ENCODE results near the gene TMEM247. TPM values are rescaled to one million over a fixed set of nuclear protein-coding genes. Genes with fewer than 3 reads are reported as not detected.

TMEM247 gene
- total RNA-seq, 2 donors from 2014 or later: not detected

GRCh38 chr2:46490521-46491141 lies 11.3 kb downstream of the TMEM247 start:
- peak; percentile 52 for DNase-seq
- no peaks in the 10 kb centered on the region for H3K9me3 ChIP-seq (ENCODE audit: control insufficient read depth, low read length)
- Mint-ChIP-seq H3K36me3 (ENCODE audit: low read depth) (no peaks in the 10 kb centered on the region), H3K4me1 (peaks cover 15% of the 10 kb centered on the region), H3K27me3 (ENCODE audit: insufficient read depth) (peaks cover 5% of the 10 kb centered on the region), H3K27ac (no peak overlapping the region), H3K4me3 (no peak overlapping the region), H3K9me3 (no peaks in the 10 kb centered on the region)
- WGBS, 2 experiments (ENCODE audit: insufficient coverage in 1 of 2, insufficient read length in 1 of 2): 85 to 100% methylated on average over 3 to 6 of the region's 6 CpGs
- no peak overlapping the region for H3K9ac ChIP-seq (ENCODE audit: extremely low read depth, low read length, poor library complexity, severe bottlenecking)
- TF ChIP-seq, protein P1, sequence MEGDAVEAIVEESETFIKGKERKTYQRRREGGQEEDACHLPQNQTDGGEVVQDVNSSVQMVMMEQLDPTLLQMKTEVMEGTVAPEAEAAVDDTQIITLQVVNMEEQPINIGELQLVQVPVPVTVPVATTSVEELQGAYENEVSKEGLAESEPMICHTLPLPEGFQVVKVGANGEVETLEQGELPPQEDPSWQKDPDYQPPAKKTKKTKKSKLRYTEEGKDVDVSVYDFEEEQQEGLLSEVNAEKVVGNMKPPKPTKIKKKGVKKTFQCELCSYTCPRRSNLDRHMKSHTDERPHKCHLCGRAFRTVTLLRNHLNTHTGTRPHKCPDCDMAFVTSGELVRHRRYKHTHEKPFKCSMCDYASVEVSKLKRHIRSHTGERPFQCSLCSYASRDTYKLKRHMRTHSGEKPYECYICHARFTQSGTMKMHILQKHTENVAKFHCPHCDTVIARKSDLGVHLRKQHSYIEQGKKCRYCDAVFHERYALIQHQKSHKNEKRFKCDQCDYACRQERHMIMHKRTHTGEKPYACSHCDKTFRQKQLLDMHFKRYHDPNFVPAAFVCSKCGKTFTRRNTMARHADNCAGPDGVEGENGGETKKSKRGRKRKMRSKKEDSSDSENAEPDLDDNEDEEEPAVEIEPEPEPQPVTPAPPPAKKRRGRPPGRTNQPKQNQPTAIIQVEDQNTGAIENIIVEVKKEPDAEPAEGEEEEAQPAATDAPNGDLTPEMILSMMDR (conservative IDR thresholded peaks at IDR 0.05): no peak
- no peak overlapping the region for H3K4me3 ChIP-seq (ENCODE audit: low read length)
- H3K27ac ChIP-seq (ENCODE audit: low read depth, low read length): no peak overlapping the region
- peaks cover 3% of the 10 kb centered on the region for H3K4me1 ChIP-seq (ENCODE audit: control insufficient read depth, insufficient read depth, low read length)
- H3K27me3 ChIP-seq (ENCODE audit: control insufficient read depth, insufficient read depth, low read length, poor library complexity, severe bottlenecking): peaks cover 3% of the 10 kb centered on the region
- H3K36me3 ChIP-seq (ENCODE audit: control insufficient read depth, insufficient read depth, low read length): no peaks in the 10 kb centered on the region

DNA sequence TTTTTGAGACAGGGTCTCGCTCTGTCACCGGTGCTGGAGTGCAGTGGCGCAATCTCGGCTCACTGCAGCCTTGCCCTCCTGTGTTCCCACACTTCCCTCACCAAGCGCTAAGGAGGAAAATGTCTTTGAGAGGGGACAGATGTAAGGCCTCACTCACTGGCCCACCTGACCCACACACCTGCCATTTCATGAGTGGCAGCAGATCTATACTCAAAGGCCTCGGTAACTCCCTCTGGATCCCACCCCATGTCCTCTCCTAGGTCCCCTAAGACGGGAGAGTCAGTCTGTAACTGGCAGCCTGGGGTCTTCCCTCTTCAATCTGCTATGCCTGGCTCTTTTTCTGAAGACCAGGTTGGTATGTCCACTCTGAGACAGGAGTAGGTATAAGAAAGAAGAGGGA lies 12.9 kb downstream of the TMEM247 start:
- Histone ChIP-seq H3K9ac (ENCODE audit: extremely low read depth, low read length, poor library complexity, severe bottlenecking) (no peak overlapping the region), H3K27me3 (ENCODE audit: control insufficient read depth, insufficient read depth, low read length, poor library complexity, severe bottlenecking) (peaks cover 15% of the 10 kb centered on the region), H3K27ac (ENCODE audit: low read depth, low read length) (no peak overlapping the region), H3K36me3 (ENCODE audit: control insufficient read depth, insufficient read depth, low read length) (no peaks in the 10 kb centered on the region), H3K4me3 (ENCODE audit: low read length) (no peak overlapping the region), H3K4me1 (ENCODE audit: control insufficient read depth, insufficient read depth, low read length) (peaks cover 3% of the 10 kb centered on the region), H3K9me3 (ENCODE audit: control insufficient read depth, low read length) (no peaks in the 10 kb centered on the region)
- 94 to 98% methylated on average over 3 to 7 of the region's 7 CpGs for WGBS, 2 experiments (ENCODE audit: insufficient coverage in 1 of 2, insufficient read length in 1 of 2)
- DNase-seq: no peak
- no peaks in the 10 kb centered on the region for H3K9me3 Mint-ChIP-seq
- H3K4me3 Mint-ChIP-seq: no peak overlapping the region
- no peak overlapping the region for H3K27ac Mint-ChIP-seq
- no peaks in the 10 kb centered on the region for H3K36me3 Mint-ChIP-seq (ENCODE audit: low read depth)
- peaks cover 15% of the 10 kb centered on the region for H3K4me1 Mint-ChIP-seq
- TF ChIP-seq, protein P1 (conservative IDR thresholded peaks at IDR 0.05): no peak
- H3K27me3 Mint-ChIP-seq (ENCODE audit: insufficient read depth): peaks cover 13% of the 10 kb centered on the region

DNA sequence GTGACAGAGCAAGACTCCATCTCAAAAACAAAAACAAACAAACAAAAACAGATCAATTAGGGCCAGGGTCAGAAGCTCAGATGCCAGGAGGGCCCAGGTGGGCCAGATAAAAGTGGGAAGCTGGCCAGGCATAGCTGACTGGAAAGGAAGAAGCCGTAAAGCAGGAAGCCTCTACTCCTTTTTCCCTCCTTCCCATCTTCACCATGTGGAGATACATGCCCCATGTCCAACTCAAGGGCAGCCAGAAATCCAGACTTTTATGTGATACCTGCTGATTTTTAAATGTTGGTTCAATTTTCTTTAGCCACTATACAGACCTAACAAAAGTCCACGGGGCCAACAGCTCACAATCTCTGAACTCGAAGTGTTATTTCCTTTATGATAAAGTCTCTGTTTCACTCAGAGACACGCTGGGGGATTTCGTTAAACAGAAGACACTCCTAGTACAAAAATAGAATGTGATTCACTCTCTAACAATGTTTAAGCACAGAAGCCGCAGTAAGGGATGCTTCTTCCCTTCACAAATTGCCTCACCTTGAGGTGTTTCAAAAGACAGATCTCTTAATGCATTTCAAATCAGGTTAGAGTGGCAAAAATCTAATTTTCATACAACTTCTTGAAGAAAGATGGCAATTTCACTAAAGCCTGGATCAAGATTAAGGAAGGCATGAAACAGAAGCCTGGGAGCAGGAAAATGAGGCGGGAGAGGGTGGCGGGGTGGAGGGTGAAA lies 14.0 kb downstream of the TMEM247 start:
- TF ChIP-seq, protein P1 (conservative IDR thresholded peaks at IDR 0.05): no peak
- Histone ChIP-seq H3K27me3 (ENCODE audit: control insufficient read depth, insufficient read depth, low read length, poor library complexity, severe bottlenecking) (peaks cover 26% of the 10 kb centered on the region), H3K27ac (ENCODE audit: low read depth, low read length) (no peak overlapping the region), H3K36me3 (ENCODE audit: control insufficient read depth, insufficient read depth, low read length) (no peaks in the 10 kb centered on the region), H3K4me1 (ENCODE audit: control insufficient read depth, insufficient read depth, low read length) (peaks cover 3% of the 10 kb centered on the region), H3K9ac (ENCODE audit: extremely low read depth, low read length, poor library complexity, severe bottlenecking) (no peak overlapping the region), H3K9me3 (ENCODE audit: control insufficient read depth, low read length) (no peaks in the 10 kb centered on the region), H3K4me3 (ENCODE audit: low read length) (no peak overlapping the region)
- DNase-seq: no peak
- peaks cover 15% of the 10 kb centered on the region for H3K4me1 Mint-ChIP-seq
- H3K36me3 Mint-ChIP-seq (ENCODE audit: low read depth): no peaks in the 10 kb centered on the region
- 86 to 95% methylated on average over 6 to 8 of the region's 8 CpGs for whole genome bisulfite sequencing, 2 experiments (ENCODE audit: insufficient coverage in 1 of 2, insufficient read length in 1 of 2)
- H3K27me3 Mint-ChIP-seq (ENCODE audit: insufficient read depth): peaks cover 24% of the 10 kb centered on the region
- no peak overlapping the region for H3K27ac Mint-ChIP-seq
- H3K9me3 Mint-ChIP-seq: no peaks in the 10 kb centered on the region
- no peak overlapping the region for H3K4me3 Mint-ChIP-seq
